ENCODE measurements around the gene SRL.
"Not testable (repeated sequence)": the region's sequence is repeated elsewhere in the genome, so short reads cannot be mapped to it uniquely, and the experiment has no call there.

SRL gene

GRCh38 chr16:4261557-4262172 lies 19.8 kb upstream of the SRL start:
- DNase-seq (ENCODE audit: low read depth in 1 of 2, low spot score in 1 of 2), result no peak

GRCh38 chr16:4260360-4260759 lies 18.5 kb upstream of the SRL start:
- DNase-seq (ENCODE audit: low read depth in 1 of 2, low spot score in 1 of 2), result no peak

GRCh38 chr16:4257646-4258556 lies 16.0 kb upstream of the SRL start:
- no peak for DNase-seq (ENCODE audit: low read depth in 1 of 2, low spot score in 1 of 2)

- DNase-seq (ENCODE audit: low read depth in 1 of 2, low spot score in 1 of 2), result peak; percentile 97 to 99
These were observed 11.7 kb upstream of the SRL start for GRCh38 chr16:4253394-4254150.

- not testable (repeated sequence) for DNase-seq (ENCODE audit: low read depth in 1 of 2, low spot score in 1 of 2)
These were observed 11.1 kb upstream of the SRL start for GRCh38 chr16:4253012-4253393.

GRCh38 chr16:4249530-4250308 lies 7.8 kb upstream of the SRL start:
- no peak for DNase-seq (ENCODE audit: low read depth in 1 of 2, low spot score in 1 of 2)

- DNase-seq (ENCODE audit: low read depth in 1 of 2, low spot score in 1 of 2), result no peak
These were observed 5.5 kb upstream of the SRL start for GRCh38 chr16:4247460-4247784.

- no peak for DNase-seq (ENCODE audit: low read depth in 1 of 2, low spot score in 1 of 2)
These were observed 5.0 kb upstream of the SRL start for GRCh38 chr16:4246777-4247459.

GRCh38 chr16:4245077-4245791 lies 3.4 kb upstream of the SRL start:
- no peak for DNase-seq (ENCODE audit: low read depth in 1 of 2, low spot score in 1 of 2)

GRCh38 chr16:4244254-4245076 lies 2.6 kb upstream of the SRL start:
- no peak for DNase-seq (ENCODE audit: low read depth in 1 of 2, low spot score in 1 of 2)

GRCh38 chr16:4241258-4241927 lies 487 bp downstream of the SRL start:
- no peak for DNase-seq (ENCODE audit: low read depth in 1 of 2, low spot score in 1 of 2)

GRCh38 chr16:4240624-4241023 lies 1.3 kb downstream of the SRL start:
- no peak for DNase-seq (ENCODE audit: low read depth in 1 of 2, low spot score in 1 of 2)

GRCh38 chr16:4239682-4240175 lies 2.2 kb downstream of the SRL start:
- no peak for DNase-seq (ENCODE audit: low read depth in 1 of 2, low spot score in 1 of 2)

- no peak for DNase-seq (ENCODE audit: low read depth in 1 of 2, low spot score in 1 of 2)
These were observed 2.9 kb downstream of the SRL start for GRCh38 chr16:4239020-4239419.

- no peak for DNase-seq (ENCODE audit: low read depth in 1 of 2, low spot score in 1 of 2)
These were observed 8.4 kb downstream of the SRL start for GRCh38 chr16:4233431-4233830.

- no peak for DNase-seq (ENCODE audit: low read depth in 1 of 2, low spot score in 1 of 2)
These were observed 9.1 kb downstream of the SRL start for GRCh38 chr16:4232541-4233386.

GRCh38 chr16:4231886-4232285 lies 10.0 kb downstream of the SRL start:
- no peak for DNase-seq (ENCODE audit: low read depth in 1 of 2, low spot score in 1 of 2)

- no peak for DNase-seq (ENCODE audit: low read depth in 1 of 2, low spot score in 1 of 2)
These were observed 10.5 kb downstream of the SRL start for GRCh38 chr16:4231367-4231766.

All from activated CD4-positive, alpha-beta T cell treated with anti-CD3 and anti-CD28 coated beads, Interleukin-2, amount 50 U/mL, for 24 hours (primary cell).